A549 treated with CpdA at 1 μM for 4 hours (cell line): Measurements from ENCODE around the gene TAS2R60. TPM values are rescaled to one million over a fixed set of nuclear protein-coding genes. Genes with fewer than 3 reads are reported as not detected.

Source experiments
- total RNA-seq: library from RNA; stranded (reverse); fragments of 200-300 nt; extraction: Qiagen RNA extraction; gene quantifications from 5 replicates; pipeline ENCODE4 v1.2.3, GENCODE V29; 2022; ENCODE audit warnings: low read depth

TAS2R60 gene
- not detected in 5 replicates for total RNA-seq

GRCh38 chr7:143443153-143443552 is at the start of gene TAS2R60:
Gene TAS2R60 (plus strand): TSS chr7:143443453. CDS start chr7:143443453, 0 bp downstream.

GRCh38 chr7:143408686-143409561 is 34.3 kb upstream of the TAS2R60 start, which contains the start of gene EPHA1:
Gene EPHA1 (minus strand): TSS chr7:143408856. CDS start chr7:143408805, 51 bp downstream.

GRCh38 chr7:143477501-143478150 is 34.4 kb downstream of the TAS2R60 start, which contains the start of gene TAS2R41:
Gene TAS2R41 (plus strand): TSS chr7:143477873. CDS start chr7:143477873, 0 bp downstream.

Other genes starting within 250 kb of the TAS2R60 start
- not detected in 5 replicates for gene TAS2R40, start 221.4 kb upstream of the TAS2R60 start, total RNA-seq
- gene GSTK1, start 180.0 kb upstream of the TAS2R60 start, total RNA-seq = 107 to 120 TPM (median 118 TPM) in 5 replicates
- gene TMEM139, start 158.5 kb upstream of the TAS2R60 start, total RNA-seq = 0.48 to 1.1 TPM (median 1.0 TPM) in 5 replicates
- 17.8 to 27.9 TPM (median 21.0 TPM) in 5 replicates for gene CASP2, start 155.1 kb upstream of the TAS2R60 start, total RNA-seq
- gene CLCN1, start 127.3 kb upstream of the TAS2R60 start, total RNA-seq = 0.05 TPM in 1 of 5 replicates, not detected in the others
- 0.48 to 0.73 TPM (median 0.54 TPM) in 5 replicates for gene FAM131B, start 80.7 kb upstream of the TAS2R60 start, total RNA-seq
- 152 to 207 TPM (median 183 TPM) in 5 replicates for gene ZYX, start 62.1 kb upstream of the TAS2R60 start, total RNA-seq
- not detected in 5 replicates for gene EPHA1, start 34.6 kb upstream of the TAS2R60 start, total RNA-seq
- gene TAS2R41, start 34.4 kb downstream of the TAS2R60 start, total RNA-seq = not detected in 5 replicates
- gene CTAGE15, start 128.3 kb downstream of the TAS2R60 start, total RNA-seq = not detected in 5 replicates
- gene TCAF2, start 177.5 kb downstream of the TAS2R60 start, total RNA-seq = 0.16 to 0.36 TPM (median 0.24 TPM) in 5 replicates